Measurements from ENCODE around the gene FAM32A.

- TF ChIP-seq CTCF (IDR thresholded peaks at IDR 0.05 in 8 of 11, conservative IDR thresholded peaks at IDR 0.05 in 3 of 11) = no peak
- no peak for TF ChIP-seq POLR2A (IDR thresholded peaks at IDR 0.05)
- no peak for TF ChIP-seq POLR2AphosphoS5 (IDR thresholded peaks at IDR 0.05)
Measured at GRCh38 chr19:16207490-16208025, 22.3 kb downstream of the FAM32A start.

Measured in spleen (tissue), 7 donors.